HG03378 (cell line): Measurements from ENCODE around the gene GPR89B.
"Not testable (repeated sequence)": the region's sequence is repeated elsewhere in the genome, so short reads cannot be mapped to it uniquely, and the experiment has no call there.

Experiments used
- ATAC-seq: cut with Tn5 transposase; IDR thresholded peaks from one replicate; pipeline ENCODE4 v1.9.1; 2021; ENCODE audit warnings: mild to moderate bottlenecking, moderate library complexity; ENCODE audit not compliant: unreplicated experiment

The GPR89B gene

DNA sequence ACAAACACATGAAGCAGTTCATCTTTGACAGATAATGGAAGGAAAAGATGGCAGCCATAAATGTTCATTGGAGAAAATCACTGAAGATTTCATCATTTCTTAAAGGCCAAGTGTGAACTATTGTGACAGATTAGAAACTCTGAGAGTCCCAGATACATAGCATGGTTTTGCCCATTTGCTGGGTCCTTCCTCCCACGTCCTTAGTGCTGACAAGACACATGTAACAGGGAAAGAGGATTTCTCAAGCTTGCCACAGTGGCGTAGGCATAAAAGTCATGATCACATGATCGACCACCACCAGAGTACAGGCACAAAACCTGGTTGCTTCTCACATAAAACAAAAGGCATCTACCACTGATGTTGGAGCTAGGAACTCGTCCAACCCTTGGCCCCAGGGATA lies 98.8 kb downstream of the GPR89B start:
- ATAC-seq: not testable (repeated sequence)

DNA sequence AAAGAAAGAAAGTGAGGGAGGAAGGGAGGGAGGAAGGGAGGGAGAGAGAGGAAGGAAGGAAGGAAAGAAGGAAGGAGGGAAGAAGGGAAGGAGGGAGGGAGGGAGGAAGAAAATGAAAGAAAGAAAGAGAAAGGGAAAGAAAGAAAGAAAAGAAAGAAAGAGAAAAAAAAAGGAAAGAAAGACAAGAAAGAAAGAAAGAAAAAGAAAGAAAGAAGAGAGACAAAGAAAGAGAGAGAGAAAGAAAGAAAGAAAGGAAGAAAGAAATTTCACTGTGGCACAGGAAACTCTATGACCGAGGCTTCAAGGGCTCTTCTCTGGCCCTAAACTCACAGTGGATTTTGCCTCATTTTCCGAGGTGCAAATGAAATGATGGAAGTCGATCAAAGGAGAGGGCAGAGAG lies 104.0 kb downstream of the GPR89B start:
- not testable (repeated sequence) for ATAC-seq

GRCh38 chr1:148032690-148033089 lies 104.5 kb downstream of the GPR89B start:
- ATAC-seq: not testable (repeated sequence)

DNA sequence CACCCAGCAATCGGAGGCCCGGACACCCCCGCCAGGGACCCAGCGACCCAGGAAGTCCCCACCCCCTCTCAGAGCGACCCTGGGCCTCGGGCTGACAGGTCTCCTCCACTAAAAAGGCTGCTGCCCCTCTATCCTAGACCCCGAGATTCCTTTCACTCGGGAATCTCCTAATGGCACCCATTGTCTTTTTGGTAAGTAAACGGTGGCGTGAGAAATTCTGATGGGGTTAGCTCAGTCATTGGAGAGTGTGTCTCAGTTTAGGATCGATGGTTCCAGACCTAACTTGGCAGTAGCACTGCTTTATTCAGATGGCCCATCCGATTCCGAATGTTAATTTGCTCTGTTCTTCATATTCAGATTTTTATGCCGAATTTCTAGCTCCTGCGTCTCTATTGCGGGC lies 104.9 kb downstream of the GPR89B start:
- not testable (repeated sequence) for ATAC-seq

GRCh38 chr1:148037850-148038461 lies 109.7 kb downstream of the GPR89B start:
- ATAC-seq: peak; percentile 15

DNA sequence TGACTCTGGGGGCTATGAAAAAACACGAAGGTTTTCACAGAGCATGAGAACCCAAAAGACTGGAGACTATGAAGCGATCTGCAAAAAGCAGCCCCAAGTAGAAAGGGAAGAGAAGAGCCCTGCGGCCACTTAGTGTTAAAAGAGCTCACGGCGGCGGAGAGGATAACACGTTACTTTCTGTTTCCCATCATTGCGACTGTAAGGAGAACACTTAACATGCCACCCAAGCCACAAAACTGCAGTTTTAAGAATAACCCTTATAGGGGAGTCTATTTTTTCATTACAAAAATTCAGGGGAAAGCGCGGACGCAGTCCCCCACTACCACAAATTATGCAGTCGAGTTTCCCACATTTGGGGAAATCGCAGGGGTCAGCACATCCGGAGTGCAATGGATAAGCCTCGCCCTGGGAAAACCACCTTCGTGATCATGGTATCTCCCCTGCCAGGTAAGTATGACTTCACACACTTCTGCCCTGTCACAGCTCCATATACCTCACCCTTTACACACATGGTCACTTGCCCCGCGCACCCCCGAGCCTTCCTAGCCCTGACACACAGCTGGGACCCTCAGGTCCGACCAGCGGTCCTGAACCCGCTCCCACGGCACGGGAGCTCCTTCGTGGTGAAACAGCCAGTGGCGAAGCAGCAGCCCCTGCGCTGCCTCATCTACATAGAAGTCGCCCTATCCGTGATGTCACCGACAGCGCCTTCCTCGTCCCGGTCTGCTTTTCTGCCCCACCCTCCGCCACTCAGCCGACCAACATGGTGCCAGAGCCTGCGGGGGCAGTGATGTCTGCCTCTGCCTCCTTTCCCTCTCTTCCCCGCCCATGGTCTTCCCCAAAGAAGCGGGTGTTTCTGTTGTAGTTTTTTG lies 110.5 kb downstream of the GPR89B start:
- ATAC-seq: peak; percentile 75
